GM19239 (cell line): ENCODE data around the gene SLC7A14.

Experiments
- DNase-seq: peaks from one replicate; pipeline ENCODE4 v3.0.0; 2011; ENCODE audit warnings: low spot score; ENCODE audit not compliant: insufficient read length
- FAIRE-seq: peaks from 2 replicates; lab custom pipeline; 2011; peaks lifted over from hg19 to GRCh38; lab: Jason Lieb, UNC

SLC7A14 gene

GRCh38 chr3:170437696-170438407 is 148.0 kb downstream of the SLC7A14 start:
- no peak for DNase-seq
- no peak for FAIRE-seq

- FAIRE-seq = no peak
Observed at GRCh38 chr3:170437176-170437575, 148.7 kb downstream of the SLC7A14 start.

GRCh38 chr3:170436697-170437096 is 149.2 kb downstream of the SLC7A14 start:
- FAIRE-seq = no peak
- no peak for DNase-seq

More at GRCh38 chr3:170437176-170437575, 148.7 kb downstream of the SLC7A14 start:
- DNase-seq = no peak

GRCh38 chr3:170432416-170432815 is 153.5 kb downstream of the SLC7A14 start:
- FAIRE-seq = no peak

GRCh38 chr3:170431054-170431453 is 154.8 kb downstream of the SLC7A14 start:
- DNase-seq = no peak
- no peak for FAIRE-seq

More at GRCh38 chr3:170432416-170432815, 153.5 kb downstream of the SLC7A14 start:
- no peak for DNase-seq

- FAIRE-seq = peak; percentile 33
Observed at GRCh38 chr3:170429050-170429449, 156.8 kb downstream of the SLC7A14 start.

GRCh38 chr3:170428095-170428494 is 157.8 kb downstream of the SLC7A14 start:
- DNase-seq (no peak), FAIRE-seq (no peak)

More at GRCh38 chr3:170429050-170429449, 156.8 kb downstream of the SLC7A14 start:
- no peak for DNase-seq

- DNase-seq (no peak), FAIRE-seq (no peak)
Observed at GRCh38 chr3:170426240-170426797, 159.6 kb downstream of the SLC7A14 start.

- no peak for FAIRE-seq
- no peak for DNase-seq
Observed at GRCh38 chr3:170425491-170426239, 160.2 kb downstream of the SLC7A14 start.

- no peak for FAIRE-seq
Observed at GRCh38 chr3:170424879-170425278, 161.0 kb downstream of the SLC7A14 start.

GRCh38 chr3:170423001-170423615 is 162.8 kb downstream of the SLC7A14 start:
- FAIRE-seq (no peak), DNase-seq (no peak)

More at GRCh38 chr3:170424879-170425278, 161.0 kb downstream of the SLC7A14 start:
- DNase-seq = no peak

- DNase-seq (no peak), FAIRE-seq (no peak)
Observed at GRCh38 chr3:170421758-170422157, 164.1 kb downstream of the SLC7A14 start.

- DNase-seq = no peak
- FAIRE-seq = no peak
Observed at GRCh38 chr3:170421111-170421641, 164.7 kb downstream of the SLC7A14 start.

GRCh38 chr3:170420307-170420821 is 165.5 kb downstream of the SLC7A14 start:
- FAIRE-seq (no peak), DNase-seq (no peak)

GRCh38 chr3:170419557-170420087 is 166.3 kb downstream of the SLC7A14 start:
- no peak for DNase-seq
- no peak for FAIRE-seq

GRCh38 chr3:170418422-170419398 is 167.2 kb downstream of the SLC7A14 start, which contains the start of gene CLDN11:
Gene CLDN11 (plus strand): TSS chr3:170418868. CDS start chr3:170419067, 199 bp downstream.
- DNase-seq (no peak), FAIRE-seq (no peak)

- no peak for DNase-seq
- FAIRE-seq = no peak
Observed at GRCh38 chr3:170417090-170417489, 168.8 kb downstream of the SLC7A14 start.

GRCh38 chr3:170414202-170414663 is 171.6 kb downstream of the SLC7A14 start:
- DNase-seq (no peak), FAIRE-seq (peak; percentile 66)
